Lower leg skin (tissue), 3 donors: Measurements from ENCODE around the gene PARN.

ENCODE experiments used
- POLR2A ChIP-seq, 2 donors: fragments of 450-650 bp; IDR thresholded peaks; one replicate each; pipeline ENCODE4 v1.6.1; 2016 to 2017; ENCODE audit warnings: antibody characterized with exemption in 2 of 2, mild to moderate bottlenecking in 1 of 2, moderate library complexity in 1 of 2
- TF ChIP-seq, protein P1 (sequence below), 3 donors: fragments of 450-650 bp; IDR thresholded peaks; one replicate each; pipeline ENCODE4 v1.5.1; 2016; ENCODE audit warnings: antibody characterized with exemption in 3 of 3, mild to moderate bottlenecking in 3 of 3, moderate library complexity in 2 of 3

DNA sequence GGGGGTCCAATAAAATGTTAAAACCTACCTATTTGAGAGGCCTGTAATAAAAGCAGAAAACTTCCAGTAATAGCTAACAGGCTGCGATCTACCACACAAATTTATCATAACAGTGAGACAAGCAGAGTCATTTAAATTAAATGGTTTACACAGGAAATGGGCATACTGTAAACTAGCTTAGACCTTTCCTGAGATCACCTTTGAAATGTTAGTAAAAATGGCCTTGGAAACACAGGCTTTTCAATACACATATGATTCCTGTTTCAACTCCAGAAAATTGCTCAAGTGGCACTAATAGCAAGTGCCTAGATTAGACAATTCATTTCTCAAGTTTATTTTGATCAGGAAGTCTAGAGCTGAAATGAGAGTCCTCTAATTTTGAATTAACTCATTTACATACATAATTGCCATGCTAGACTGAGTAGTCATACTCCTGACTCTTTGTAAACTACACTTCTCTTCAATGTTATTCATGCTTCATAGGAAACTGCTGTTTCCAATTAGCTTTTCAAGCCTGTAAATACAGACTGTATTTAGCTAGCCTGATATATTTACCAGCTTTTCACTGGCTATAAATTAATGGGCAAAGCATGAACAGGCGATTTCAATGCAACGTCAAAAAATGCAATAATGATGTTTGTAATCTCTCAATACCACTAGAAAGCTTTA lies 43.3 kb downstream of the PARN start:
- TF ChIP-seq, protein P1, sequence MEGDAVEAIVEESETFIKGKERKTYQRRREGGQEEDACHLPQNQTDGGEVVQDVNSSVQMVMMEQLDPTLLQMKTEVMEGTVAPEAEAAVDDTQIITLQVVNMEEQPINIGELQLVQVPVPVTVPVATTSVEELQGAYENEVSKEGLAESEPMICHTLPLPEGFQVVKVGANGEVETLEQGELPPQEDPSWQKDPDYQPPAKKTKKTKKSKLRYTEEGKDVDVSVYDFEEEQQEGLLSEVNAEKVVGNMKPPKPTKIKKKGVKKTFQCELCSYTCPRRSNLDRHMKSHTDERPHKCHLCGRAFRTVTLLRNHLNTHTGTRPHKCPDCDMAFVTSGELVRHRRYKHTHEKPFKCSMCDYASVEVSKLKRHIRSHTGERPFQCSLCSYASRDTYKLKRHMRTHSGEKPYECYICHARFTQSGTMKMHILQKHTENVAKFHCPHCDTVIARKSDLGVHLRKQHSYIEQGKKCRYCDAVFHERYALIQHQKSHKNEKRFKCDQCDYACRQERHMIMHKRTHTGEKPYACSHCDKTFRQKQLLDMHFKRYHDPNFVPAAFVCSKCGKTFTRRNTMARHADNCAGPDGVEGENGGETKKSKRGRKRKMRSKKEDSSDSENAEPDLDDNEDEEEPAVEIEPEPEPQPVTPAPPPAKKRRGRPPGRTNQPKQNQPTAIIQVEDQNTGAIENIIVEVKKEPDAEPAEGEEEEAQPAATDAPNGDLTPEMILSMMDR (IDR thresholded peaks at IDR 0.05) = no peak
- no peak for TF ChIP-seq POLR2A (IDR thresholded peaks at IDR 0.05)
